GM18502 (cell line): ENCODE measurements around the gene NOL9.

ENCODE experiments used
- ATAC-seq: cut with Tn5 transposase; IDR thresholded peaks from one replicate; pipeline ENCODE4 v1.9.1; 2021; ENCODE audit warnings: mild to moderate bottlenecking; ENCODE audit not compliant: unreplicated experiment, poor library complexity

The NOL9 gene

DNA sequence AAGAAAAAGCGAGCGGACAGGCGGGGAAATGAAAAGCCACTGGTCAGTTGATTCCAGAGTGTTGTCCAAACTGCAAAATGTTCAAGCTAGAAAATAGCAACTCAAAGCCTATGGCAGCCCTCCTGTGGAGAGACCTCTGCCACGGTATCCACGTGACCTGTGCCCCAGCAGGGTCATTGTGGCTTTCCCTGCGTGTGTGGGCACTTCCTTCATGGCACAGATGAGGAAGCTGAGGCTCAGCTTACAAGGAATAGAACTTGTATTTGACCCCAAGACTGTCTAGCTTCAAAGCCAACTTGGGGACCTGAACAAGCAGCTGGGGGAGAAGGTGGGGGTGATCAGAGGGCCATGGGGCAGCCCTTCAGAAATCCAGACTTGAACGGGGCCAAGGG is 47.3 kb downstream of the NOL9 start:
- no peak for ATAC-seq

GRCh38 chr1:6506210-6507036 is 47.9 kb downstream of the NOL9 start:
- ATAC-seq = no peak

- no peak for ATAC-seq
Observed at GRCh38 chr1:6505367-6506209, 48.7 kb downstream of the NOL9 start.

- no peak for ATAC-seq
Observed at GRCh38 chr1:6504887-6505286, 49.4 kb downstream of the NOL9 start.

- no peak for ATAC-seq
Observed at GRCh38 chr1:6503884-6504602, 50.3 kb downstream of the NOL9 start.

GRCh38 chr1:6502000-6502891 is 52.1 kb downstream of the NOL9 start:
- ATAC-seq = no peak

- no peak for ATAC-seq
Observed at GRCh38 chr1:6501279-6501813, 53.0 kb downstream of the NOL9 start.

GRCh38 chr1:6500544-6501278 is 53.6 kb downstream of the NOL9 start:
- ATAC-seq = no peak

DNA sequence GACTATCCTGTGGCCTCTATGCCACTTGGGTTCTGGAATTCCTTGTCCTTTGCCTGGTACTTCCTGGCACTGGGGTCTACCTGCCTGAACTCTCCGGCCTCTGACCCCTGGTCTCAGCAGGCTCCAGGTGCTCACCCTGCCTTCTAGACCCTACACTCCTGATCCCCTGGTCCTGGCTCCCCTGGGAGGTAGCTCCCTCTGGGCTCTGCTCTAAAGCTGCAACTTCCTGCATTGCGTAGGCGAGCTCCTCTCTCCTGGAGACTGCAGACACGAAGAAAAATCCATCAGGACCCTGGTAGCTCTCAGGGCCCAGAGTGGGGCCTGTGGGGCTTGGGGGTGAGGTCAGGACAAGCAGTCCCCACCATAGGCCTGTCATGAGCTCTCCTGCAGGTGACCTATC is 55.0 kb downstream of the NOL9 start:
- no peak for ATAC-seq

GRCh38 chr1:6498576-6499111 is 55.7 kb downstream of the NOL9 start:
- no peak for ATAC-seq

DNA sequence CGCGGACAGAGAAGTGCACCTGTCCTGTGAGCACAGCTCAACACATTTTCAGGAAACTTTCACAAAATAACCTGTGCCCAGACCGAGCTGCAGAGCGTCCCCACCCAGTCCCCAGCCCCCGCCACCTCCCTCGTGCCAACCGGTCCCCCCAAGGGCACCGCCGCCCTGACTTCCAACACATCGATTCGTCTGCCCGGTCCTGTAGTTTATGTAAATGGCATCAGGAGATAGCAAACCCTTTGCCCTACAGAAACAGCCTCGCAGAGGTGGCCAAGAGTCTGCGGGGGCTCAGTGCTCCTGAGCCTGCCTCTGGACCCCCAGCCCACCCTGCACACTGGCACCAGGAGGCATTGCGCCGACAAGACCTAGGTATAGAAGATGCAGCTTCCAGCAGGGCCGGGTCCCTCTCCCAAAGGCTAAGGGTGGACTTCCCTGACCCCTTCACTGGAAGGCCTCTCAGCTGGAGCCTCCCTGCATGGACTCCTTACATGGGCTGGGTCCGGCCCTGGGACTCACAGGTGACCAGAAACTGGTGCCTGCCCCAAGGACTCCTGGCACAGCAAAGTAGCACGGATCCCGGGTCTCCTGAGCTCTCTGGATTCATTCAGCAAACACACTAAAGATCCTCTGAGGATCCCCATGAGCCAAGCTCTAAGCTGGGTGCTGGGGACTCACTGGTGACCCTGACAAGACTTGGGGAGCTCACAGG is 56.3 kb downstream of the NOL9 start:
- ATAC-seq = no peak

GRCh38 chr1:6497215-6497866 is 57.0 kb downstream of the NOL9 start:
- no peak for ATAC-seq

- ATAC-seq = no peak
Observed at GRCh38 chr1:6496890-6497214, 57.5 kb downstream of the NOL9 start.

GRCh38 chr1:6496365-6496721 is 58.0 kb downstream of the NOL9 start:
- ATAC-seq = no peak

- no peak for ATAC-seq
Observed at GRCh38 chr1:6495540-6496364, 58.6 kb downstream of the NOL9 start.

DNA sequence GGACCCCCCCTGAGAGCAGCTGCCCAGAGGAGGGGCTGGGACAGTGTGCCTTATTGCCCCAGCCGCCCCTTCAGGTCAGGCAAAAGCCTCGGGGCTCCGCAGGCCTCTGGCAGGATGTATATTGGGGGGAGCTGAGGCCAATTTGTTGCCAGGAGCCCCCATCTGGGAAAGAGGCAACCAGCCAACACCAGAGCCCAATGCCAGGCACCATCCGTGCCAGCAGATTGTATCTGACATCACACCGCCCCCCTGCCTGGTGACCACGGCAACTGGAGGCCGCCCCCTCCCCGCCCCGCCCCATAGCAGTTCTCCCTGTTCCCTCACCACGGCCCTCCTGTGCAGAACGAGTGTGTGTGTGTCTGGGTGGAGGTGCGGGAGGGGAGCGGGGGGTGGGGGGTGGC is 59.3 kb downstream of the NOL9 start:
- no peak for ATAC-seq

- no peak for ATAC-seq
Observed at GRCh38 chr1:6494627-6495026, 59.7 kb downstream of the NOL9 start.
